OCI-LY7 (cell line): ENCODE data around the gene SORBS2. TPM values are rescaled to one million over a fixed set of nuclear protein-coding genes. Genes with fewer than 3 reads are reported as not detected.

Source experiments
- BruUV-seq: library from RNA; stranded (reverse); fragments of 400-500 nt; replicated peaks from 2 replicates; lab custom pipeline; 2021; lab: Mats Ljungman, UMichigan
- CTCF ChIA-PET: fragments of 300-600 bp; sonication (Branson Sonifier 250); formaldehyde crosslinking; loops from one replicate; lab custom pipeline; 2022; ENCODE audit warnings: antibody characterized with exemption; ENCODE audit not compliant: unreplicated experiment; lab: Charles Lee
- POLR2A ChIA-PET: fragments of 300-600 bp; sonication (Branson Sonifier 250); formaldehyde crosslinking; loops from one replicate; lab custom pipeline; 2022; ENCODE audit warnings: antibody characterized with exemption; lab: Charles Lee
- DNase-seq: peaks from one replicate; pipeline ENCODE4 v3.0.0-alpha.2; 2015; ENCODE audit warnings: low spot score
- H2AFZ ChIP-seq: fragments of 200-600 bp; sonication (generic), shearing (Covaris generic); 2 replicates; pipeline ENCODE4 v1.6.1; 2014; ENCODE audit warnings: mild to moderate bottlenecking, antibody characterized with exemption, low read length, moderate library complexity
- H3K27ac ChIP-seq: fragments of 200-600 bp; sonication (generic); 2 replicates; pipeline ENCODE4 v1.5.1; 2014; ENCODE audit warnings: mixed run types, low read depth, mild to moderate bottlenecking, moderate library complexity, low read length, inconsistent platforms; ENCODE audit not compliant: poor library complexity, severe bottlenecking
- H3K36me3 ChIP-seq: fragments of 200-600 bp; sonication (generic); 2 replicates; pipeline ENCODE4 v1.6.1; 2014; ENCODE audit warnings: mild to moderate bottlenecking, antibody characterized with exemption, low read length, moderate library complexity, mixed read lengths; ENCODE audit not compliant: insufficient read depth
- H3K4me1 ChIP-seq: fragments of 200-600 bp; sonication (generic); 2 replicates; pipeline ENCODE4 v1.5.1; 2014; ENCODE audit warnings: mild to moderate bottlenecking, low read length; ENCODE audit not compliant: insufficient read depth, poor library complexity, severe bottlenecking
- H3K4me2 ChIP-seq: fragments of 200-600 bp; sonication (generic); 2 replicates; pipeline ENCODE4 v1.6.1; 2014; ENCODE audit warnings: mild to moderate bottlenecking, low read length
- H3K4me3 ChIP-seq: fragments of 200-600 bp; sonication (generic); 2 replicates; pipeline ENCODE4 v1.5.1; 2014; ENCODE audit warnings: mild to moderate bottlenecking, low read depth, low read length; ENCODE audit not compliant: poor library complexity, severe bottlenecking
- H3K79me2 ChIP-seq: fragments of 200-600 bp; sonication (generic); 2 replicates; pipeline ENCODE4 v1.6.1; 2016; ENCODE audit warnings: low read depth, mild to moderate bottlenecking, low read length, moderate library complexity, mixed read lengths; ENCODE audit not compliant: insufficient read depth
- H3K9me2 ChIP-seq: fragments of 200-600 bp; sonication (generic); 2 replicates; pipeline ENCODE4 v1.6.1; 2016; ENCODE audit warnings: mild to moderate bottlenecking, low read length, mixed read lengths; ENCODE audit not compliant: insufficient read depth
- H3K9me3 ChIP-seq: fragments of 200-600 bp; sonication (generic); 2 replicates; pipeline ENCODE4 v1.6.1; 2014; ENCODE audit warnings: mild to moderate bottlenecking, mixed run types, low read length, mixed read lengths
- H4K20me1 ChIP-seq: fragments of 200-600 bp; sonication (generic); 2 replicates; pipeline ENCODE4 v1.6.1; 2014; ENCODE audit warnings: mild to moderate bottlenecking, antibody characterized with exemption, low read length, moderate library complexity, mixed read lengths; ENCODE audit not compliant: insufficient read depth
- EZH2phosphoT487 ChIP-seq: fragments of 200-600 bp; sonication (generic); IDR thresholded peaks from 2 replicates; pipeline ENCODE4 v1.6.1; 2018; ENCODE audit warnings: low read depth, borderline replicate concordance, mild to moderate bottlenecking, mixed run types, antibody characterized with exemption, low read length, moderate library complexity, mixed read lengths
- intact Hi-C: fragments of 100-400 bp; cut with micrococcal nuclease; formaldehyde crosslinking; loops from one replicate; pipeline ENCODE4 v1.10.0; 2022; ENCODE audit not compliant: unreplicated experiment
- small RNA-seq: library from RNA; depleted of rRNA; stranded (forward); fragments of <200 nt; gene quantifications from one replicate; pipeline ENCODE3, GENCODE V24; 2014
- total RNA-seq, 2 experiments: library from RNA; depleted of rRNA in 1 of 2; stranded (reverse); fragments of >200 nt in 1 of 2; shearing (Covaris generic) in 1 of 2; gene quantifications; 2 replicates each; pipeline ENCODE4 v1.2.3, GENCODE V29; 2014 to 2022
- TF ChIP-seq, protein P1 (sequence below): fragments of 200-600 bp; sonication (generic); conservative IDR thresholded peaks from 2 replicates; pipeline ENCODE4 v1.5.1; 2014; ENCODE audit warnings: mild to moderate bottlenecking, antibody characterized with exemption, low read length, moderate library complexity, mixed read lengths

SORBS2 gene
- total RNA-seq, 2 experiments from 2014 or later: 33.2 to 43.5 TPM

- no peak overlapping the region for H3K4me2 ChIP-seq
- intact Hi-C loops: no loop called here
- no peaks in the 10 kb centered on the region for H3K36me3 ChIP-seq
- TF ChIP-seq, protein P1, sequence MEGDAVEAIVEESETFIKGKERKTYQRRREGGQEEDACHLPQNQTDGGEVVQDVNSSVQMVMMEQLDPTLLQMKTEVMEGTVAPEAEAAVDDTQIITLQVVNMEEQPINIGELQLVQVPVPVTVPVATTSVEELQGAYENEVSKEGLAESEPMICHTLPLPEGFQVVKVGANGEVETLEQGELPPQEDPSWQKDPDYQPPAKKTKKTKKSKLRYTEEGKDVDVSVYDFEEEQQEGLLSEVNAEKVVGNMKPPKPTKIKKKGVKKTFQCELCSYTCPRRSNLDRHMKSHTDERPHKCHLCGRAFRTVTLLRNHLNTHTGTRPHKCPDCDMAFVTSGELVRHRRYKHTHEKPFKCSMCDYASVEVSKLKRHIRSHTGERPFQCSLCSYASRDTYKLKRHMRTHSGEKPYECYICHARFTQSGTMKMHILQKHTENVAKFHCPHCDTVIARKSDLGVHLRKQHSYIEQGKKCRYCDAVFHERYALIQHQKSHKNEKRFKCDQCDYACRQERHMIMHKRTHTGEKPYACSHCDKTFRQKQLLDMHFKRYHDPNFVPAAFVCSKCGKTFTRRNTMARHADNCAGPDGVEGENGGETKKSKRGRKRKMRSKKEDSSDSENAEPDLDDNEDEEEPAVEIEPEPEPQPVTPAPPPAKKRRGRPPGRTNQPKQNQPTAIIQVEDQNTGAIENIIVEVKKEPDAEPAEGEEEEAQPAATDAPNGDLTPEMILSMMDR: no peak
- TF ChIP-seq EZH2phosphoT487: no peak
- no peaks in the 10 kb centered on the region for H3K9me2 ChIP-seq
- CTCF ChIA-PET: no interaction called here
- no peak overlapping the region for H3K27ac ChIP-seq
- H4K20me1 ChIP-seq: no peaks in the 10 kb centered on the region
- H3K79me2 ChIP-seq: no peaks in the 10 kb centered on the region
- no peak overlapping the region for H3K4me3 ChIP-seq
- DNase-seq: no peak
- POLR2A ChIA-PET: interaction anchor here (0.7 to 1.2 kb wide), 3 partner anchors 8 to 72 kb away, joined by 3 to 4 read pairs (median 4); no protein-coding TSS in a partner anchor
- H2AFZ ChIP-seq: no peak overlapping the region
- no peaks in the 10 kb centered on the region for H3K9me3 ChIP-seq
- H3K4me1 ChIP-seq: no peaks in the 10 kb centered on the region
- no TSS peak for BruUV-seq
These were observed 275.6 kb downstream of the SORBS2 start for GRCh38 chr4:185536411-185536709.

- no peak overlapping the region for H2AFZ ChIP-seq
- no peaks in the 10 kb centered on the region for H3K79me2 ChIP-seq
- H4K20me1 ChIP-seq: no peaks in the 10 kb centered on the region
- POLR2A ChIA-PET: interaction anchor here (0.7 to 1.2 kb wide), 3 partner anchors 8 to 73 kb away, joined by 3 to 4 read pairs (median 4); no protein-coding TSS in a partner anchor
- no peak overlapping the region for H3K4me2 ChIP-seq
- CTCF ChIA-PET: no interaction called here
- H3K36me3 ChIP-seq: no peaks in the 10 kb centered on the region
- intact Hi-C loops: no loop called here
- no TSS peak for BruUV-seq
- H3K9me2 ChIP-seq: no peaks in the 10 kb centered on the region
- no peaks in the 10 kb centered on the region for H3K9me3 ChIP-seq
- TF ChIP-seq, protein P1: no peak
- no peak for TF ChIP-seq EZH2phosphoT487
- no peak overlapping the region for H3K27ac ChIP-seq
- DNase-seq: no peak
- no peaks in the 10 kb centered on the region for H3K4me1 ChIP-seq
- H3K4me3 ChIP-seq: no peak overlapping the region
These were observed 276.2 kb downstream of the SORBS2 start for GRCh38 chr4:185535612-185536410.

Small RNA genes within 50 kb of the gene (small RNA-seq; reads per million reads assigned to genes)
- gene RF00019: not detected
